NT2/D1 (cell line): Measurements from ENCODE around the gene NSMF.

Source experiments
- DNase-seq: peaks from one replicate; pipeline ENCODE4 v3.0.0-alpha.2; 2011; ENCODE audit warnings: low read depth, low spot score
- H3K27me3 ChIP-seq: 2 replicates; pipeline ENCODE4 v1.6.0; 2011; ENCODE audit warnings: mild to moderate bottlenecking; ENCODE audit not compliant: insufficient read length, insufficient read depth
- H3K36me3 ChIP-seq: 2 replicates; pipeline ENCODE4 v1.6.1; 2011; ENCODE audit warnings: mild to moderate bottlenecking, low read length, mixed read lengths; ENCODE audit not compliant: insufficient read depth, insufficient read length
- H3K4me1 ChIP-seq: 2 replicates; pipeline ENCODE4 v1.5.1; 2011; ENCODE audit not compliant: insufficient read depth, insufficient read length
- H3K4me3 ChIP-seq: 2 replicates; pipeline ENCODE4 v1.5.1; 2011; ENCODE audit warnings: low read depth; ENCODE audit not compliant: insufficient read length
- H3K9ac ChIP-seq: 2 replicates; pipeline ENCODE4 v1.6.0; 2011; ENCODE audit warnings: low read depth; ENCODE audit not compliant: insufficient read length
- H3K9me3 ChIP-seq: 2 replicates; pipeline ENCODE4 v1.5.1; 2011; ENCODE audit warnings: mild to moderate bottlenecking, low read length; ENCODE audit not compliant: insufficient read depth
- SUZ12 ChIP-seq: IDR thresholded peaks from 2 replicates; pipeline ENCODE4 v1.6.1; 2011; ENCODE audit not compliant: insufficient read length, insufficient read depth; ENCODE audit errors: extremely low read depth
- YY1 ChIP-seq: IDR thresholded peaks from 2 replicates; pipeline ENCODE4 v1.6.1; 2011; ENCODE audit not compliant: insufficient read length, insufficient read depth
- ZNF274 ChIP-seq: IDR thresholded peaks from 2 replicates; pipeline ENCODE4 v1.6.1; 2011; ENCODE audit warnings: mild to moderate bottlenecking, low read depth, low read length

Gene NSMF

DNA sequence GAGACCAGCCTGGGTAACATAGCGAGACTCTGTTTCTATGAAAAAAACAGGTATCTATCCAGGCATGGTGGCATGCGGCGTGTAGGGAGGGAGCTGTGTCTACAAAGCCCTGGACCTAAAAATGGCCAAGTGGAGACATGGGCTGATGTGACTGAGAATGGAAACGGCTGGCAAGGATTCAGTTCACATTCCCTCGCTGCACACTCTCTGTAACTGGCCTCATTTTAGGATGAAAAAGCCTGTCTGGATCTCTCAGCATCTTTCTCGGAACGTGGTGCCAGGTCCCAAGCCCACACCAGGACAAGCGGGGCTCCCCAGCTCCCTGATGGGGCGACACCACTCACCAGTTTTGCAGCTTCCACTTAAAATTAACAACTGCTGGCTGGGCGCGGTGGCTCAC is 49.6 kb downstream of the NSMF start:
- no peaks in the 10 kb centered on the region for H3K9me3 ChIP-seq
- no peak for TF ChIP-seq ZNF274
- no peak for TF ChIP-seq SUZ12
- no peak for TF ChIP-seq YY1
- H3K4me3 ChIP-seq = no peak overlapping the region
- no peak for DNase-seq
- H3K9ac ChIP-seq = no peak overlapping the region
- H3K27me3 ChIP-seq = no peaks in the 10 kb centered on the region
- H3K4me1 ChIP-seq = peaks cover 22% of the 10 kb centered on the region
- no peaks in the 10 kb centered on the region for H3K36me3 ChIP-seq

DNA sequence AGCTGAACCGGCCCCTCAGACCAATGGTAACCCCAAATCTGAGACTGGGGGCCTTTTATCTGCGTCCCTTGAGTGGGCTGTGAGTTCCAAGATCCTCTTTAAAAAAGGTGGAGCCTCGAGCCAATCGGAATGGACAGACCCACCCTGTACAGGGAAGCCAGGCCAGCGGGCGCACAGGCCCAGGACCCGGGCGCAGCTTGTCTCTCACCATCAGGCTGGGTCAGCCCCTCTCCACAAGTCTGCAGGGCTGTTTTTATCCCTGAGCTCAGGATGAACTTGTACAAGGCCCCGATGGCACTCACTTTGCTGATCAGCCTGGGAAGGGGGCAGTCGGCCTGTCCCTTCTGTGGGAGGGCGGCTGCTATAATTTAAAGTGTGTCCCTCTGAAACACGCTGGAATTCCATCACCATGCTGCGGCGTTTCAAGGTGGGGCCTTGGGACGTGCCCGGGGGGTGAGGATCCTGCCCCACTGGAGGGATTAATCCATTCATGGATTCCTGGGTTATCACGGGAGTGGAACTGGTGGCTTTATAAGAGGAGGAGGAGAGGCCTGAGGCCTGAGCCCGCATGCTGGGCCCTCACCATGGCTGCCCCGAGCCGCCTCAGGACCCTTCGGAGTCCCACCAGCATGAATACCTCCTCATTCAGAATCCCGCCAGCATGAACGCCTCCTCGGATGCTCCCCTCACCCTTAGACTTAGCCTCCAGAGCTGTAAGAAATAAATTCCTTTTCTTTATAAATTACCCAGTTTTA is 50.3 kb downstream of the NSMF start:
- no peaks in the 10 kb centered on the region for H3K9me3 ChIP-seq
- no peaks in the 10 kb centered on the region for H3K36me3 ChIP-seq
- no peak for TF ChIP-seq ZNF274
- no peak for TF ChIP-seq SUZ12
- no peak for DNase-seq
- H3K27me3 ChIP-seq = no peaks in the 10 kb centered on the region
- H3K4me3 ChIP-seq = no peak overlapping the region
- H3K9ac ChIP-seq = peak overlapping the region; percentile 21
- H3K4me1 ChIP-seq = peaks cover 22% of the 10 kb centered on the region

DNA sequence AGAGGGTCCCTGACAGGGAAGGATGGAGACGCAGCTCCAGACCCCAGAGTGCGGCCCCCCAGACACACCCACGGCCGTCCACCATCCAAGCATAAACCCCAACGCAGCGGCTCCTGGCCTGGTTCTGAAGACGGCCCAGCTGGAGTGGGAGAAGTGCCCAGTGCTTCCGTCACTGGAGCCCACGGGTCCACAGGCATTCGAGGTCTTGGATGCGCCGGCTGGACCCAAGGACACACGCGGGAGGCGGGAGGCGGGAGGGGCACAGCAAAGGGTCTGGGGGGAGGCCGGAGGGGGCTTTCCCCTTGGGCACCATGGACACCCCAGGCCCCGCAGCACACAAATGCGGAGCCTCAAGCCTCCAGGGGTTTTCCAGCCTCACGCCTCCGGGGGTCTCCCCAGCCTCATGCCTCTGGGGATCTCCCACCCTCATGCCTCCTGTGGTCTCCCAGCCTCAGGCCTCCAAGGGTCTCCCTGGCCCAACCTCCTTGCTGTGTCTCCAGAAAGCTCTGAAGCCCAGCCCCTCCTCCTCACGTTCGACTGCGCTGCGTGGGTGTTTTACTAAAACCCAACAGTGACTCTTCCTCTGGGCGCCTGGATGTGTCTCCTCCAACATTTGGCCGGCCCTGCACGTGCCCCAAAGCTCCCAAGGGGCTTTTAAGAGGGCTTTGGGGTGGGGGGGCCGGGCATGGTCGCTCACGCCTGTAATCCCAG is 51.4 kb downstream of the NSMF start:
- no peaks in the 10 kb centered on the region for H3K36me3 ChIP-seq
- no peak for DNase-seq
- no peaks in the 10 kb centered on the region for H3K27me3 ChIP-seq
- peaks cover 21% of the 10 kb centered on the region for H3K4me1 ChIP-seq
- H3K4me3 ChIP-seq = no peak overlapping the region
- H3K9ac ChIP-seq = no peak overlapping the region
- no peaks in the 10 kb centered on the region for H3K9me3 ChIP-seq
- TF ChIP-seq ZNF274 (no peak), YY1 (no peak), SUZ12 (no peak)

DNA sequence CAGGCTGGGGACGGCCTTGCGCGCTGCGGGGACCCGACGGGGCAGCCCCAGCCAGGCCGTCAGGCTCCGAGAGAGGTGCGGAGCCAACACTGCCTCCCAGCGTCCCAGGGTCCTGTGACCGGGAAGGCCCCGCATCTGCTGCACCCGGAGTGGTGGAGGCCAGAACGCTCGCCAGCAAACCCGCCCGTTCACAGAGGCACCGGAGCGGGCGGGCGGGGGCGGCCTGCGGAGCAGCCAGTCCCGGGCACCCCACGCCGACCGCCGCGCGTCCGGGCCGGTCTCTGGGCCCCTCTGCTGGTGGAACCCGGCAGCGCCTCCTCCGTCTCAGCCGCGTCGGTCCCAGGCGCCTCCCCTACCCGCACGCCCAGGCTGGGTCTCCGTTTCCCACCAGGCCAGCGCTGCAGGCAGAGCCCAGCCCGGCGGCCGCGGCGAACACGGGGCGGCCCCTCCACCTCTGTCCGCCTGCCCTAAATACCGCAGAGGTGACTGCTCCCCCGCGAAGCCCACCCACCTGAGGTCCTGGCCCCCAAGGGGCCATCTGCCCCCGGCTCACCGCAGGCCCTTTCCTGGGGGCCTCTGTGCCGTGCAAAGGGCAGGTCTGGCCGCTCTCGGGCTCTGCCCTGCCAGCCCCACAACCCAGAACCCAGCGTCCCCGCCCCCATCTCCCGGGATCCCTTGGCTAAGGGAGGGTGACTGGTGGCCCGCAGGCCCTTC is 52.1 kb downstream of the NSMF start:
- H3K4me1 ChIP-seq = peaks cover 18% of the 10 kb centered on the region
- H3K27me3 ChIP-seq = no peaks in the 10 kb centered on the region
- no peak for TF ChIP-seq SUZ12
- TF ChIP-seq YY1 = no peak
- no peak for TF ChIP-seq ZNF274
- DNase-seq = peak; percentile 68
- H3K9ac ChIP-seq = peak overlapping the region; percentile 68
- peaks cover 1% of the 10 kb centered on the region; the same call in 1 of the 2 replicates for H3K9me3 ChIP-seq
- peak overlapping the region; percentile 30 for H3K4me3 ChIP-seq
- H3K36me3 ChIP-seq = no peaks in the 10 kb centered on the region

DNA sequence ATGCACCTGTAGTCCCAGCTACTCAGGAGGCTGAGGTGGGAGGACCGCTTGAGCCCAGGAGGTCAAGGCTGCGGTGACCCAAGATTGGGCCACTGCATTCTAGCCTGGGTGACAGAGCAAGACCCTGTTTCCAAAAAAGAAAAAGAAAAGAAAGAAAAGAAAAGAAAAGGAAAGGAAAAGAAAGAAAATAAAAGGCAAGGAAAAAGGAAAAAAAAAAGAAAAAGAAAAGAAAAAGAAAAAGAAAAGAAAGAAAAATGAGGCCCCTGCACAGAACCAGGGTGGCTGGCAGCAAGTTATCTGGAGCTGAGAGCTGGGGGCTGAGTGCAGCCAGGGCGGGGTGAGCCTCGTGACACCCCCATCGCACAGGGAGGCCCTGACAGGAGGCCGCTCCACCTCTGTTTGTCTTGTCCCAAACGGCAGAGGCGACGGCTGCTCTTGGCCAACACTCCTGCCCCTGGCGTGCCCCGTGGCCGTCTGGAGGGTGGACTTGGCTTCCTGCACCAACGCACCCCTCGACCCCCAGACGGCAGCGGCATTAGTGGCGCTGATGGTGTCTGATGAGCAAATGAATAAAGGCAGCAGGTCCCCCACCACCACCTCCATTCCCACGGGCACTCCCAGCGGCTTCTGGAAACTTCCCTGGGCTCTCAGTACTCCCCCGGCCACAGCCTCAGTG is 52.9 kb downstream of the NSMF start:
- no peak overlapping the region for H3K4me3 ChIP-seq
- peaks cover 9% of the 10 kb centered on the region; the same call in 1 of the 2 replicates for H3K9me3 ChIP-seq
- TF ChIP-seq YY1 (no peak), ZNF274 (no peak), SUZ12 (no peak)
- H3K36me3 ChIP-seq = no peaks in the 10 kb centered on the region
- H3K9ac ChIP-seq = peak overlapping the region; percentile 68
- H3K27me3 ChIP-seq = no peaks in the 10 kb centered on the region
- H3K4me1 ChIP-seq = peaks cover 11% of the 10 kb centered on the region
- DNase-seq = no peak

DNA sequence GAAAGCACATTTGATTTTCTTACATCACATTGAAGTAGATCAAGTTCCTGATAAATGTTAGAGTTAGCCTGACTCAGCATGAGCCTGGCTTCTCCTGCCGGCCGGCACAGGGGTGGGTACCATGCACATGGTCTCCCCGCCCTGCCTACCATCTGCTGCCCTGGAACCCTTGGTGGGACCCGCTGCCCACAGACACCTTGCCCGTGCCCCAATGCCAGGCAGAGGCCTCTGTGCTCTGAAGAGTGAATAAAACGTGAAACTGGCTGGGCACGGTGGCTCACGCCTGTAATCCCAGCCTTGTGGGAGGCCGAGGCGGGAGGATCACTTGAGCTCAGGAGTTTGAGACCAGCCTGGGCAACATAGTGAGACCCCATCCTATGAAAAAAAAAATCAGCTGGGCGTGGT is 53.5 kb downstream of the NSMF start:
- Histone ChIP-seq H3K36me3 (no peaks in the 10 kb centered on the region), H3K4me1 (peaks cover 7% of the 10 kb centered on the region), H3K27me3 (no peaks in the 10 kb centered on the region), H3K9ac (no peak overlapping the region), H3K9me3 (peaks cover 12% of the 10 kb centered on the region; the same call in 1 of the 2 replicates), H3K4me3 (no peak overlapping the region)
- DNase-seq = no peak
- no peak for TF ChIP-seq YY1
- no peak for TF ChIP-seq ZNF274
- no peak for TF ChIP-seq SUZ12
